ENCODE data around the gene ACTL7A. TPM values are rescaled to one million over a fixed set of nuclear protein-coding genes. Genes with fewer than 3 reads are reported as not detected.

ACTL7A gene
- total RNA-seq, 1 donor from 2014 or later: not detected

DNA sequence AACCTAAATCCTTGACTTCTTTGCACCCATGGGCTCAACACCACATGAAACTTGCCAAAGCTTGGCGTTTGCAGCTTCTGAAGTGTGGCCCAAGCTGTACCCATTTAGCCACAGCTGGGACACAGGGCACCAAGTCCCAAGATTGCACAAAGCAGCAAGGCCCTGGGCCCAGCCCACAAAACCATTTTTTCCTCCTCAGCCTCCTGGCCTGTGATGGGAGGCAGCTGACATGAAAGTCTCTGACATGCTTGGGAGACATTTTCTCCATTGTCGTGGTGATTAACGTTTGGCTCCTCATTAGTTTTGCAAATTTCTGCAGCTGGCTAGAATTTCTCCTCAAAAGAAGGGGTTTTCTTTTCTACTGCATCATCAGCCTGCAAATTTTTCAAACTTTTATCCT lies 38.2 kb upstream of the ACTL7A start:
- H3K27ac Mint-ChIP-seq (ENCODE audit: unreplicated experiment): no peak overlapping the region
- DNase-seq: no peak
- H3K36me3 Mint-ChIP-seq (ENCODE audit: unreplicated experiment): peaks cover 14% of the 10 kb centered on the region
- TF ChIP-seq, protein P1, sequence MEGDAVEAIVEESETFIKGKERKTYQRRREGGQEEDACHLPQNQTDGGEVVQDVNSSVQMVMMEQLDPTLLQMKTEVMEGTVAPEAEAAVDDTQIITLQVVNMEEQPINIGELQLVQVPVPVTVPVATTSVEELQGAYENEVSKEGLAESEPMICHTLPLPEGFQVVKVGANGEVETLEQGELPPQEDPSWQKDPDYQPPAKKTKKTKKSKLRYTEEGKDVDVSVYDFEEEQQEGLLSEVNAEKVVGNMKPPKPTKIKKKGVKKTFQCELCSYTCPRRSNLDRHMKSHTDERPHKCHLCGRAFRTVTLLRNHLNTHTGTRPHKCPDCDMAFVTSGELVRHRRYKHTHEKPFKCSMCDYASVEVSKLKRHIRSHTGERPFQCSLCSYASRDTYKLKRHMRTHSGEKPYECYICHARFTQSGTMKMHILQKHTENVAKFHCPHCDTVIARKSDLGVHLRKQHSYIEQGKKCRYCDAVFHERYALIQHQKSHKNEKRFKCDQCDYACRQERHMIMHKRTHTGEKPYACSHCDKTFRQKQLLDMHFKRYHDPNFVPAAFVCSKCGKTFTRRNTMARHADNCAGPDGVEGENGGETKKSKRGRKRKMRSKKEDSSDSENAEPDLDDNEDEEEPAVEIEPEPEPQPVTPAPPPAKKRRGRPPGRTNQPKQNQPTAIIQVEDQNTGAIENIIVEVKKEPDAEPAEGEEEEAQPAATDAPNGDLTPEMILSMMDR (IDR thresholded peaks at IDR 0.05; ENCODE audit: partially characterized antibody, unreplicated experiment): no peak
- H3K4me3 Mint-ChIP-seq (ENCODE audit: unreplicated experiment): no peak overlapping the region
- no peaks in the 10 kb centered on the region for H3K4me1 Mint-ChIP-seq (ENCODE audit: low read depth, unreplicated experiment)
- no peaks in the 10 kb centered on the region for H3K27me3 Mint-ChIP-seq (ENCODE audit: unreplicated experiment)
- H3K9me3 Mint-ChIP-seq (ENCODE audit: unreplicated experiment): no peaks in the 10 kb centered on the region

DNA sequence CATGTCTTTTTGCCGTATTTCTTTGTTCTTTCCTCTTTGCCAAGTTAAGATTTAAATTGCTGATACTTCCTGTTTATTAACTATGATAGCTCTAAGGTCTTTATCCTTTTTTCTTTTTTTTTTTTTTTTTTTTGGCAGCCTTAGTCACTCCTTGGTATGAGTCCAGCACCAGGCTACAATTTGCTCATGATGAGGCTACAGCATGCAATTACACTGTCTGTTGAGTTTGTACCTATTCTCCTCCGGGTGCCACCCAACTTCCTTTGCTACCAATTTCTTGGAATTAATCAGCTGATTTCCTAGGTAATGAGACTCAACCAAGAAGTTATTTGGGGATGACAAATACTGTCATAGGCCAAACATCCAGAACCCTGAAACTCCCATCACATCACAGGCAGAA lies 31.8 kb upstream of the ACTL7A start:
- TF ChIP-seq, protein P1 (IDR thresholded peaks at IDR 0.05; ENCODE audit: partially characterized antibody, unreplicated experiment): no peak
- Mint-ChIP-seq H3K27ac (ENCODE audit: unreplicated experiment) (no peak overlapping the region), H3K4me3 (ENCODE audit: unreplicated experiment) (no peak overlapping the region), H3K4me1 (ENCODE audit: low read depth, unreplicated experiment) (no peaks in the 10 kb centered on the region), H3K27me3 (ENCODE audit: unreplicated experiment) (no peaks in the 10 kb centered on the region), H3K9me3 (ENCODE audit: unreplicated experiment) (no peaks in the 10 kb centered on the region), H3K36me3 (ENCODE audit: unreplicated experiment) (no peaks in the 10 kb centered on the region)
- DNase-seq: no peak

DNA sequence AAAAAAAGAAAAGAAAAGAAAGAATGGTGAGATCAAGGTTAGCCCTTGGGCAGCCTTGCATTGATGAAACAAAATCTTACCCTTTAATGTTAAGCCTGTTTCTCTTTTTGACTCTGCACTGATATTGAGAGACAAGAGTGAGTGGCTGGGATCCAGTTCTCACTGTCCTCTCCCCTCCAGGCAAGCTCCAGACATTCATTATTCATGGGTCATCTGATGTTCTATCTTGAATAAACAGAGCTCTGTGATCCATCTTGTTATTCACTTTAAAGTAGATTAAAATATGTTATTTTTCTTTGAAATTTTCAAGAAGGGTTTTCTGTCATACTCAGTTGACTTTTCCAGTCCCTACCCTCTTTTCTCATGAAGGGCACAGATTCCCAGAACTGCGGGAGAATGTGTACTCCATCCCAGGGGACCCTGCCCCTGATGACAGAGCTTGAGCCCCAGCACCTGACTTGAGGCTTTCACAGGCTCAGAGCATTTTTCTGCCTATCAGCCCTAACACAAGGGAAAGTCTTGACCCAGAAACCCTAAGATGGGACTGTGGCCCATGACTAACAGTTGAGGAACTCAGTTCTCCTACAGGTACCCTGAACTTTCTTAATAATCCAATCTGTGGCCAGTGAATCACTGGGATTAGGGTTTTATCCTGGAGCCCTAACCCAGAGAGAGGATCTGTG lies 30.4 kb upstream of the ACTL7A start:
- H3K27ac Mint-ChIP-seq (ENCODE audit: unreplicated experiment): no peak overlapping the region
- DNase-seq: no peak
- H3K4me3 Mint-ChIP-seq (ENCODE audit: unreplicated experiment): no peak overlapping the region
- TF ChIP-seq, protein P1 (IDR thresholded peaks at IDR 0.05; ENCODE audit: partially characterized antibody, unreplicated experiment): no peak
- no peaks in the 10 kb centered on the region for H3K9me3 Mint-ChIP-seq (ENCODE audit: unreplicated experiment)
- H3K4me1 Mint-ChIP-seq (ENCODE audit: low read depth, unreplicated experiment): no peaks in the 10 kb centered on the region
- no peaks in the 10 kb centered on the region for H3K27me3 Mint-ChIP-seq (ENCODE audit: unreplicated experiment)
- no peaks in the 10 kb centered on the region for H3K36me3 Mint-ChIP-seq (ENCODE audit: unreplicated experiment)

DNA sequence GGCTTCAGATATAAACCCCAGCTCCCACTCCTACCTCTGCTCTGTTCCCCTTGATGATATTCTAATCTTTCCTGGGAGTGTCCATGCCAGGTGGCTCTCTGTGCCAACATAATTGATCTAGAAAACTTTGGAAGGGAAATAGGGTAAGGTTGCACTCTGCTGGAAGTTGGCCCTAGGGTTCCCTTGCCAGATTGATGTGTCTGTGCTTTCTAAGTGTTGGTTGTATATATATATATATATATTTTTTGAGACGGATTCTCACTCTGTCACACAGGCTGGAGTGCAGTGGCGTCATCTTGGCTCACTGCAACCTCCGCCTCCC lies 29.9 kb upstream of the ACTL7A start:
- Mint-ChIP-seq H3K36me3 (ENCODE audit: unreplicated experiment) (no peaks in the 10 kb centered on the region), H3K27ac (ENCODE audit: unreplicated experiment) (no peak overlapping the region), H3K9me3 (ENCODE audit: unreplicated experiment) (peaks cover under 1% of the 10 kb centered on the region), H3K4me1 (ENCODE audit: low read depth, unreplicated experiment) (no peaks in the 10 kb centered on the region), H3K4me3 (ENCODE audit: unreplicated experiment) (no peak overlapping the region), H3K27me3 (ENCODE audit: unreplicated experiment) (no peaks in the 10 kb centered on the region)
- DNase-seq: no peak
- TF ChIP-seq, protein P1 (IDR thresholded peaks at IDR 0.05; ENCODE audit: partially characterized antibody, unreplicated experiment): no peak

DNA sequence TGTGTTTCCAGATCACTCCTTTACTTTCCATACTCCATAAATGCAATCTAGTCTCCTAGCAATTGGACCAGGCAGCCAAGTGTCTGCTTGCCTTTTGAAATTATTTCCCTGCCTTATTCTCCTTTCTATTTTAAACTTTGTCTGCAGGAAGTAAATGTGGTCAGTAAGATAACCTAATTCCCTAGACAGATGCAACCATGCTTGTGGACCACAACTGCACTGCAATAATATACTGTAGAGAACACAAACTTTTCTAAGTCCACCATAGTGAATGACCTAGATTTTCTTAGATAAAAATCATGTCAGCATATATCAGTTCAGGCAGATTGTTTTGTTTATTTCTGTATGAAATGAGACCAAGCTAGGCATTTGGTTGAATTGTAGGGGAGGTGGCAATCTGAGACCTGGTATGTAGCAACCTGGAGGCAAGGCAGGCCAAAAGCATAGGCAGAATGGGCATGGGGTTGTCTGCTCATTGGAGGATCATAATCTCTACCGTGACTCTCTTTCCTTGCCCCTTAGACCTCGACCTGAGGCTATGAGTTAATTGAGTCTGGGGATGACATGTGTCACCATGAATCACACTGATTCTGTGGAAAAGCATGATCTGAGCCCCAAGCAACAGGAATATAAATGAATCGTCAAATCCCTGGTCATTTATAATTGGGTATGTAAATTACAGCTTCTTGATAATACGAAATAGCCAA lies 27.0 kb upstream of the ACTL7A start:
- no peaks in the 10 kb centered on the region for H3K4me1 Mint-ChIP-seq (ENCODE audit: low read depth, unreplicated experiment)
- DNase-seq: no peak
- TF ChIP-seq, protein P1 (IDR thresholded peaks at IDR 0.05; ENCODE audit: partially characterized antibody, unreplicated experiment): no peak
- no peaks in the 10 kb centered on the region for H3K36me3 Mint-ChIP-seq (ENCODE audit: unreplicated experiment)
- no peak overlapping the region for H3K4me3 Mint-ChIP-seq (ENCODE audit: unreplicated experiment)
- peaks cover 2% of the 10 kb centered on the region for H3K9me3 Mint-ChIP-seq (ENCODE audit: unreplicated experiment)
- no peak overlapping the region for H3K27ac Mint-ChIP-seq (ENCODE audit: unreplicated experiment)
- no peaks in the 10 kb centered on the region for H3K27me3 Mint-ChIP-seq (ENCODE audit: unreplicated experiment)

All from glutamatergic neuron (in vitro differentiated cells).